Measurements from ENCODE around the gene PTBP3.

GRCh38 chr9:112279501-112279900, 53.9 kb downstream of the PTBP3 start:
- TF ChIP-seq CTCF (IDR thresholded peaks at IDR 0.05) (no peak), POLR2A (IDR thresholded peaks at IDR 0.05) (no peak), EP300 (IDR thresholded peaks at IDR 0.05) (no peak)

Data from ovary (tissue), 3 donors.